Measurements from ENCODE around the gene SMDT1. TPM values are rescaled to one million over a fixed set of nuclear protein-coding genes. Genes with fewer than 3 reads are reported as not detected.

The SMDT1 gene
- total and polyA plus RNA-seq, 2 donors (not counting 3 experiments of a cell fraction or from before 2014, with no cell fraction given), result 61.2 to 74.2 TPM

GRCh38 chr22:42041784-42042183 is 37.7 kb upstream of the SMDT1 start:
- Histone ChIP-seq H3K9ac (replicated peaks; ENCODE audit: extremely low read depth, insufficient read depth, low read length) (no peak overlapping the region), H3K36me3 (ENCODE audit: control insufficient read depth in 2 of 2, extremely low read depth in 1 of 2, insufficient read depth in 2 of 2, low read length in 2 of 2) (no peaks in the 10 kb centered on the region), H3K79me2 (ENCODE audit: control insufficient read depth, insufficient read depth, low read length) (no peaks in the 10 kb centered on the region), H4K20me1 (replicated peaks; ENCODE audit: control insufficient read depth, extremely low read depth, insufficient read depth, low read length) (no peaks in the 10 kb centered on the region), H2AFZ (ENCODE audit: low read depth, low read length) (no peak overlapping the region), H3K4me2 (ENCODE audit: insufficient read depth, low read length) (no peak overlapping the region), H3K27me3 (ENCODE audit: control insufficient read depth in 2 of 2, insufficient read depth in 2 of 2, low read length in 2 of 2) (peaks cover 0 to 3% of the 10 kb centered on the region in 2 experiments), H3K9me3 (replicated peaks; ENCODE audit: control insufficient read depth, insufficient read depth, low read length) (no peaks in the 10 kb centered on the region), H3K27ac (ENCODE audit: insufficient read depth, low read depth, low read length) (no peak overlapping the region), H3K9me1 (replicated peaks; ENCODE audit: control insufficient read depth, extremely low read depth, insufficient read depth, low read length) (no peaks in the 10 kb centered on the region), H3K4me3 (replicated peaks in 1 of 3; ENCODE audit: insufficient read depth in 1 of 3, low read depth in 1 of 3, low read length in 3 of 3) (no peak overlapping the region), H3K4me1 (ENCODE audit: control insufficient read depth, extremely low read depth, insufficient read depth, low read length) (no peaks in the 10 kb centered on the region)
- dilution Hi-C loops (cut with MboI; ENCODE audit: extremely low pct_ligation_motif_present, low sequenced_read_pairs) (no loop called here), intact Hi-C loops (cut with micrococcal nuclease) (no loop called here)
- TF ChIP-seq GATA2 (IDR thresholded peaks at IDR 0.05; ENCODE audit: insufficient read depth, insufficient read length, low read depth, low read length), result no peak
- no peak for TF ChIP-seq FOS (IDR thresholded peaks at IDR 0.05; ENCODE audit: borderline replicate concordance, insufficient read depth, low read length)
- TF ChIP-seq CTCF (IDR thresholded peaks at IDR 0.05; ENCODE audit: extremely low read depth in 1 of 2, insufficient read depth in 1 of 2, low read depth in 1 of 2, low read length in 2 of 2), result no peak
- TF ChIP-seq JUN (IDR thresholded peaks at IDR 0.05; ENCODE audit: borderline replicate concordance, insufficient read depth, insufficient read length, low read depth), result no peak
- TF ChIP-seq POLR2AphosphoS5 (IDR thresholded peaks at IDR 0.05; ENCODE audit: insufficient read depth, low read depth, low read length), result no peak
- no peak for TF ChIP-seq POLR2A (IDR thresholded peaks at IDR 0.05; ENCODE audit: low read depth, low read length)
- TF ChIP-seq, protein P1, sequence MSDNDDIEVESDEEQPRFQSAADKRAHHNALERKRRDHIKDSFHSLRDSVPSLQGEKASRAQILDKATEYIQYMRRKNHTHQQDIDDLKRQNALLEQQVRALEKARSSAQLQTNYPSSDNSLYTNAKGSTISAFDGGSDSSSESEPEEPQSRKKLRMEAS (IDR thresholded peaks at IDR 0.05; ENCODE audit: insufficient read depth, insufficient read length), result no peak
- no peak for TF ChIP-seq EZH2 (IDR thresholded peaks at IDR 0.05; ENCODE audit: borderline replicate concordance, low read depth, low read length, severe bottlenecking)
- TF ChIP-seq MYC (IDR thresholded peaks at IDR 0.05; ENCODE audit: low read depth, low read length), result no peak
- DNase-seq (ENCODE audit: low read depth, low spot score) (no peak), FAIRE-seq (no peak)
- ChIA-PET POLR2A (interaction anchor here (0.7 kb wide), 1 partner anchor 314 kb away, joined by 3 read pairs; no protein-coding TSS in a partner anchor), CTCF (no interaction called here)
- no TSS peak for BruUV-seq (replicated peaks)
